Endodermal cell (in vitro differentiated cells): ENCODE results near the gene CETP. TPM values are rescaled to one million over a fixed set of nuclear protein-coding genes. Genes with fewer than 3 reads are reported as not detected.
"Not testable (repeated sequence)": the region's sequence is repeated elsewhere in the genome, so short reads cannot be mapped to it uniquely, and the experiment has no call there.

Experiments used
- DNase-seq: peaks from one replicate; pipeline ENCODE4 v3.0.0-alpha.2; 2017
- H3K27ac ChIP-seq: 2 replicates; pipeline ENCODE4 v1.5.1; 2013; ENCODE audit warnings: mild to moderate bottlenecking, low read depth, low read length, moderate library complexity
- H3K27me3 ChIP-seq: 2 replicates; pipeline ENCODE4 v1.6.1; 2013; ENCODE audit warnings: mild to moderate bottlenecking, low read length, moderate library complexity; ENCODE audit not compliant: insufficient read depth, control insufficient read depth, poor library complexity, severe bottlenecking
- H3K36me3 ChIP-seq: 2 replicates; pipeline ENCODE4 v1.7.0; 2013; ENCODE audit warnings: mild to moderate bottlenecking, low read length, moderate library complexity; ENCODE audit not compliant: control insufficient read depth, insufficient read depth
- H3K4me1 ChIP-seq: one replicate; pipeline ENCODE4 v1.7.0; 2013; ENCODE audit warnings: low read length; ENCODE audit not compliant: control insufficient read depth, insufficient read depth
- H3K4me3 ChIP-seq: 2 replicates; pipeline ENCODE4 v1.5.1; 2013; ENCODE audit warnings: mild to moderate bottlenecking, low read length, moderate library complexity
- H3K9ac ChIP-seq: 2 replicates; pipeline ENCODE4 v1.6.1; 2013; ENCODE audit warnings: mild to moderate bottlenecking, low read length, moderate library complexity; ENCODE audit not compliant: poor library complexity, severe bottlenecking; ENCODE audit errors: extremely low read depth
- H3K9me3 ChIP-seq: 2 replicates; pipeline ENCODE4 v1.6.1; 2013; ENCODE audit warnings: mild to moderate bottlenecking, low read length, moderate library complexity; ENCODE audit not compliant: control insufficient read depth
- H3K27ac Mint-ChIP-seq: 2 replicates; pipeline ENCODE4 v1.8.0; 2020; ENCODE audit warnings: mixed read lengths
- H3K27me3 Mint-ChIP-seq: 2 replicates; pipeline ENCODE4 v1.8.0; 2021; ENCODE audit warnings: mild to moderate bottlenecking, mixed read lengths; ENCODE audit not compliant: insufficient read depth
- H3K36me3 Mint-ChIP-seq: 2 replicates; pipeline ENCODE4 v1.8.0; 2020; ENCODE audit warnings: low read depth, mixed read lengths
- H3K4me1 Mint-ChIP-seq: 2 replicates; pipeline ENCODE4 v1.8.0; 2020; ENCODE audit warnings: mixed read lengths
- H3K4me3 Mint-ChIP-seq: 2 replicates; pipeline ENCODE4 v1.8.0; 2020; ENCODE audit warnings: mild to moderate bottlenecking, moderate library complexity, mixed read lengths
- H3K9me3 Mint-ChIP-seq: 2 replicates; pipeline ENCODE4 v1.8.0; 2020; ENCODE audit warnings: mild to moderate bottlenecking, mixed read lengths
- CTCF ChIP-seq: fragments of 200-600 bp; sonication (generic); conservative IDR thresholded peaks from 2 replicates; pipeline ENCODE4 v1.5.0; 2021; ENCODE audit warnings: antibody characterized with exemption, mild to moderate bottlenecking
- WGBS, 2 experiments: methylation state at CpG; one replicate each; pipeline versions ENCODE4 v1.1.5 to v1.1.7; 2013; ENCODE audit warnings: missing lambda C conversion rate in 2 of 2, mixed read lengths in 1 of 2; ENCODE audit not compliant: insufficient coverage in 1 of 2, insufficient read length in 1 of 2; 5-methylcytosine and 5-hydroxymethylcytosine counted together
- total RNA-seq, 2 donors: library from RNA; stranded (reverse); fragmentation: NEBNext Ultra II Directional in 1 of 2; extraction: Animal tissue kit (Norgen Biotek cat#: 25700) in 1 of 2; gene quantifications; 2 replicates in 1 of 2; 3 replicates in 1 of 2; pipeline ENCODE4 v1.2.1, GENCODE V29; 2021

CETP gene
- total RNA-seq, 2 donors from 2014 or later = not detected

DNA sequence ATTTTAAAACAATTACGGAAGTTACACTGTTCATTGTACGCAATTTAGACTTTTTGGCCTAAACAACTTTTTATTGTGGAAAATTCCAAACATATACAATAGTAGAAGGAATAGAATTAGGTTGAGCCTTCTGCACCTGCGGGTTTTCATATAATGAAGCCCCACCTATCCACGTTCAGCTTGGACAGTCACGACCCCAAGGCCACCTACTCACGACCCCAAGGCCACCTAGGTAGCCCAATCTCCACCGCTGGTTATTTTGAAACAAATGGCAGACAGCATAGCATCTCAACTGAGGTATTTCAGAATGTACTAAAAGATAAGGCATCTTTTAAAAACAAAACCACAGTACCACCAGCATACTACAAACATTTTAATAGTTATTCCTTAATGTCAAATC, 28.2 kb downstream of the CETP start:
- Mint-ChIP-seq H3K4me3 (peak overlapping the region; percentile 73), H3K4me1 (no peaks in the 10 kb centered on the region), H3K27me3 (peaks cover 61% of the 10 kb centered on the region), H3K36me3 (no peaks in the 10 kb centered on the region), H3K9me3 (no peaks in the 10 kb centered on the region), H3K27ac (no peak overlapping the region)
- Histone ChIP-seq H3K27ac (no peak overlapping the region), H3K9me3 (no peaks in the 10 kb centered on the region), H3K9ac (no peak overlapping the region), H3K4me3 (peak overlapping the region; percentile 75), H3K4me1 (no peaks in the 10 kb centered on the region), H3K27me3 (peaks cover 51% of the 10 kb centered on the region), H3K36me3 (no peaks in the 10 kb centered on the region)
- no peak for DNase-seq
- 70 to 87% methylated on average over 2 to 7 of the region's 7 CpGs for WGBS, 2 experiments
- no peak for TF ChIP-seq CTCF

DNA sequence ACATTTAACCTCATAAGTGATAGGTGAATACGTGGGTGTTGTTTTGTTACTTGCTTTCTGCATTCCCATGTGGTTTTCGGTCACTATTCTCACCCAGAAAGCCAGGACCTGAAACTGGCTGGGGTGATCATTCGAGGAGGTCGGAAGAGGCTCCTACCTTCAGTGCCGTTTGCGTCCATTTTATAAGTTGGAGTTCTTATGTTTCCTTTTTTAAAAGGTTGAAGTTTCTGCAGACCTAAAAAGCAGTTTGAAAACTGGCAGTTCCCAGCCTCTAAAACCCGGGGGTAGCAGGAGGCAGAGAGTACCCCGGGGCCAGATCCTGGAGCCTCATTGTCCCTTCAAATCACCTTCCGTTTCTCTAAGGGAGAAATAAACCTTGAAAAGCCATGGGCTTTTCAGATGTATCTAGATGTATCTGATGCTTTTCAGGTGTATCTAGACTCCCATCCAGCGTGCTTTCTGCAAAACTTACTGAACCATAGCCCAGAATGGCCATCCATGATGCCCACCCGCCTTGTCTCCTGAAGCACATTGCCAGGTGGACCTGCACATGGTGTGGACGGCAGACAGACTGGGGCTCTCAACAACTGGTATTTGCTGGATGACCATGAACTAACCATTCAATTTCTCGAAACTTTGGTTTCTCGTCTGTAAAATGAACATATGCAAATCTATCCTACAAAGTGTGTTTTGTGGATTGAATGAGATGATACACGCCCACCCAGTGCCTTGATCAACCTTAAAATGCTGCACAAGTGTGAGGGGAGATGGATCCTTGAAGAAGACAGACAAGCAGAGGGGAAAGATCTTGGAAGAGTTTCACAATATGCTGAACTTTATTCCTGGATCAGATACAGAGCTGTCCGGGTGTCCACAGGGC, 28.9 kb downstream of the CETP start:
- Histone ChIP-seq H3K9ac (no peak overlapping the region), H3K27ac (no peak overlapping the region), H3K4me3 (no peak overlapping the region), H3K9me3 (no peaks in the 10 kb centered on the region), H3K4me1 (no peaks in the 10 kb centered on the region), H3K36me3 (no peaks in the 10 kb centered on the region), H3K27me3 (peaks cover 56% of the 10 kb centered on the region)
- no peak for DNase-seq
- no peak for TF ChIP-seq CTCF
- WGBS, 2 experiments = 90 to 98% methylated on average over 13 to 16 of the region's 16 CpGs
- no peak overlapping the region for H3K27ac Mint-ChIP-seq
- no peaks in the 10 kb centered on the region for H3K9me3 Mint-ChIP-seq
- H3K36me3 Mint-ChIP-seq = no peaks in the 10 kb centered on the region
- H3K27me3 Mint-ChIP-seq = peaks cover 64% of the 10 kb centered on the region
- peak overlapping the region; percentile 73 for H3K4me3 Mint-ChIP-seq
- no peaks in the 10 kb centered on the region for H3K4me1 Mint-ChIP-seq

DNA sequence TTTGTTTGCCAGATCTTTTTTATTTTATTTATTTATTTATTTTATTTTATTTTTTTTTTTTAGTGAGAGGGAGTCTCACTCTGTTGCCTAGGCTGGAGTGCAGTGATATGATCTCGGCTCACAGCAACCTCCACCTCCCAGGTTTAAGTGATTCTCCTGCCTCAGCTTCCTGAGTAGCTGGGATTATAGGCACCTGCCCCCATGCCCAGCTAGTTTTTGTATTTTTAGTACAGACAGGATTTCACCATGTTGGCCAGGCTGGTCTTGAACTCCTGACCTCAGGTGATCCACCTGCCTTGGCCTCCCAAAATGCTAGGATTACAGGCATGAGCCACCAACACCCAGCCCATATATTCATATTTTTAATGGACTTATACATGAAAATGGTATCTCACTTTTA, 30.7 kb downstream of the CETP start:
- not testable (repeated sequence) for H3K4me1 ChIP-seq, H3K9ac ChIP-seq, H3K9me3 Mint-ChIP-seq, H3K4me3 Mint-ChIP-seq, H3K9me3 ChIP-seq, DNase-seq, H3K4me1 Mint-ChIP-seq, H3K36me3 ChIP-seq, H3K27ac Mint-ChIP-seq, H3K36me3 Mint-ChIP-seq, H3K27ac ChIP-seq, H3K4me3 ChIP-seq
- H3K27me3 Mint-ChIP-seq = peaks cover 62% of the 10 kb centered on the region
- 88 to 92% methylated on average over 1 of the region's 1 CpG for WGBS, 2 experiments
- H3K27me3 ChIP-seq = peaks cover 62% of the 10 kb centered on the region
